ENCODE data around the gene ZEB1. TPM values are rescaled to one million over a fixed set of nuclear protein-coding genes. Genes with fewer than 3 reads are reported as not detected.
A peak's percentile ranks its signal among the peaks of the same experiment; 100 is the strongest.
"Not testable (repeated sequence)": the region's sequence is repeated elsewhere in the genome, so short reads cannot be mapped to it uniquely, and the experiment has no call there.

Gene ZEB1
- total RNA-seq, 2 experiments from 2014 or later, result 48.9 to 57.0 TPM

DNA sequence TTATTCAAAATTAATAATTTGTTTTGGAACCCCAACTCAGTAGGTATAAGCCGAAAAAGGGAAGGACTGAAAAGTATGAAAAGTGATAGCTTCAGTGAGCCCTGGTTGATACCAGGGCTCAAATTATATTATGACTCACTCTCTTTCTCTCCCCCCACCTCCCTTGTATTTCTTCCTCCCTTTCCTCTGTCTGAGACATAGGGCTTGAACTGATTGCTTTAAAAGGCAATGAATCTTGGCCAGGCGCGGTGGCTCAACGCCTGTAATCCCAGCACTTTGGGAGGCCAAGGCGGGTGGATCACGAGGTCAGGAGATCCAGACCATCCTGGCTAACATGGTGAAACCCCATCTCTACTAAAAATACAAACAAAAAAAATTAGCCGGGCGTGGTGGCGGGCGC, 108.3 kb downstream of the ZEB1 start:
- H3K4me1 Mint-ChIP-seq; H3K9me3 Mint-ChIP-seq (ENCODE audit: low read depth); H3K4me3 Mint-ChIP-seq; H3K27ac Mint-ChIP-seq; ATAC-seq; DNase-seq; H3K27me3 Mint-ChIP-seq; CTCF ChIA-PET: not testable (repeated sequence)
- peaks cover 25% of the 10 kb centered on the region for H3K36me3 Mint-ChIP-seq

DNA sequence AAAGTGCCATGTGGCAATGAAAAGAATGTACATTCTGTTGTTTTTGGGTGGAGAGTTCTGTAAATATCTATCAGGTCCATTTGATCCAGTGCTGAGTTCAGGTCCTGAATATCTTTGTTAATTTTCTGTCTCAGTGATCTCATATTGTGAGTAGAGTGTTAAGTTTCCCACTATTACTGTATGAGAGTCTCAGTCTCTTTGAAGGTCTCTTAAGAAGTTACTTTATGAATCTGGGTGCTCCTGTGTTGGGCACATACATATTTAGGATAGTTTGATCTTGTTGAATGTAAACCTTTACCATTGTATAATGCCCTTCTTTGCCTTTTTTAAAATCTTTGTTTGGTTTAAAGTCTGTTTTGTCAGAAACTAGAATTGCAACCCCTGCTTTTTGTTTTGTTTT, 109.5 kb downstream of the ZEB1 start:
- DNase-seq; H3K27me3 Mint-ChIP-seq; H3K27ac Mint-ChIP-seq; CTCF ChIA-PET; ATAC-seq; H3K4me3 Mint-ChIP-seq; H3K4me1 Mint-ChIP-seq; H3K9me3 Mint-ChIP-seq (ENCODE audit: low read depth): not testable (repeated sequence)
- peaks cover 28% of the 10 kb centered on the region for H3K36me3 Mint-ChIP-seq

DNA sequence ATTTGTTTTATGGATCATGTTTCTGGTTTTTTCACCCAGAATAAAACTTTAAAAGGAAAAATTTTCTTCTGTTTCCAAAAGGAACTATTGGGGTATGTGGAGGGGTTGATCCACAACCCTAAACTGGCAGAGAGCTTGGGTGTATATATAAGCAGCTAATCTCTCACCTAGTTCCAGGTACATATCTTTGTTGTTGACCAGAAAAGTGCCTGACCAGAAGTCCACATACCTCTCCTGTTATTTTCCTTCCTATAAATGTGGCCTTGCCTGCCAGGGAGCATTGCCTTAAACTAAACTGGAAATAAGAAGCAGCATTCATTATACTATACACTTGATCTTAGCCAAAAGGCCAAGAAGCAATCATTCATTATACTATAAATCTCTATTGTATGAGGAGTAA, 112.0 kb downstream of the ZEB1 start:
- no peak for ATAC-seq
- CTCF ChIA-PET, result no interaction called here

DNA sequence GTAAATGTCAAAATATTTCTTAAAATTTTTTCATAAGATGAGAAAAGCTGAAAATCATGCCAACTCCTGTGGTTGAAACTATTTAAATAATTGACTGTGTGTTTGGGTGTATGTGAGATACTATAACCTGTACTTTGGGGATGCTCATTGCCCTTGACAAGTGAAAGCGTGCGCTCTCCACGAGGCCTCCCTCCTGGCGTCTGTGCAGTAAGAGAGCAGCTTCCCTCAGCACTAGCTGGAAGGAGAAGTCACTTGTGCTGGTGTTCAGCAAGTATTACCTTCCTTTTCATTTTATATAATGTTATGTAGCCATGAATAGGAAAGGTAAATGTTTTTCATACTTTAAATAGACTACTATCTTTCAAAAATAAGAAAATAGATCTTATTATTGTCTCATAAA, 118.9 kb downstream of the ZEB1 start:
- CTCF ChIA-PET, result no interaction called here
- DNase-seq (no peak), ATAC-seq (no peak)
- H3K27me3 Mint-ChIP-seq, result no peaks in the 10 kb centered on the region
- no peak overlapping the region for H3K27ac Mint-ChIP-seq
- H3K9me3 Mint-ChIP-seq (ENCODE audit: low read depth), result peaks cover 18% of the 10 kb centered on the region
- H3K4me1 Mint-ChIP-seq, result no peaks in the 10 kb centered on the region
- H3K36me3 Mint-ChIP-seq, result peaks cover 30% of the 10 kb centered on the region
- no peak overlapping the region for H3K4me3 Mint-ChIP-seq

More for the DNA sequence above, 112.0 kb downstream of the ZEB1 start:
- no peak overlapping the region for H3K27ac Mint-ChIP-seq
- H3K4me1 Mint-ChIP-seq, result peaks cover 6% of the 10 kb centered on the region
- peaks cover 4% of the 10 kb centered on the region for H3K9me3 Mint-ChIP-seq (ENCODE audit: low read depth)
- H3K36me3 Mint-ChIP-seq, result peaks cover 36% of the 10 kb centered on the region
- no peak for DNase-seq
- no peak overlapping the region for H3K4me3 Mint-ChIP-seq
- no peaks in the 10 kb centered on the region for H3K27me3 Mint-ChIP-seq

DNA sequence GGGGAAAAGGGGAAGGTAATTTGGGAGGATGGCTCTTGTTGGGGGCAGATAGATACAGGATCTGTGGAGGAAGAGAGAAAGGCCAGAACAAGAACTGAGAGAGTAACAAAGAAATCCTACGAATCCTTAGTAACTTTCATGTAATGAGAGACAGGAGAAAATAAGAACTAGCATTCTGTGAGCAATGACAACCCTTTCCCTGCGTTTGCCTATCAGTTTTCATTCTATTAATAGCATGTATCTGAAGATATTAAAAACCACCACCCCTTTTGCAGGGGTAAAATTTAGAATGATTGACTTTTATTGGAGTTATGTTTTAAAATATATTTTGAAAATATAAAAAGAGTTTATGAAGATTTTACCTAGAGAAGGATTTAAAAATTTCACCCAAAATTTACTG, 132.8 kb downstream of the ZEB1 start:
- CTCF ChIA-PET, result no interaction called here
- H3K4me3 Mint-ChIP-seq, result no peak overlapping the region
- peaks cover 8% of the 10 kb centered on the region for H3K9me3 Mint-ChIP-seq (ENCODE audit: low read depth)
- H3K4me1 Mint-ChIP-seq, result peaks cover 2% of the 10 kb centered on the region
- H3K36me3 Mint-ChIP-seq, result peaks cover 38% of the 10 kb centered on the region
- DNase-seq (no peak), ATAC-seq (no peak)
- no peak overlapping the region for H3K27ac Mint-ChIP-seq
- H3K27me3 Mint-ChIP-seq, result no peaks in the 10 kb centered on the region

DNA sequence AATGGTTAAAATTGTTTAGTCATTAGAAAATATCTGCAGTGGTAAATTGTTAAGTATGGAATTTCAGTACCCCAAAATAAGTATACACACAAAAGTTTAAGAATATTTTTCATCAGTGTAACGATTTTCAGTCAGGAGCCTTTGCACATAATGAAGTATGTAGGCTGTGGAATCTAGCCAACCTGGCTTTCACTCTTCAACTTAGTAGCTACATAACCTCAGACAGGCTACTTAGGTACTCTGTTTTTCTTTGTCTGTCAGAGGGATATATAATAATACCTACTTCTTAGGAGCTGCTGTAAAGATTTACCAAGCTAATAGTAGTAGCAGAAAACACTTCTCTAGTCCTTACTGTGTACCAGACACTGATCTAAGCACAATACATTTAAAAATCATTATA, 137.5 kb downstream of the ZEB1 start:
- CTCF ChIA-PET, result no interaction called here
- Mint-ChIP-seq H3K27ac (no peak overlapping the region), H3K9me3 (ENCODE audit: low read depth) (peaks cover 8% of the 10 kb centered on the region), H3K4me1 (peaks cover 6% of the 10 kb centered on the region), H3K4me3 (no peak overlapping the region), H3K36me3 (peaks cover 33% of the 10 kb centered on the region), H3K27me3 (no peaks in the 10 kb centered on the region)
- DNase-seq, result no peak
- ATAC-seq, result no peak

DNA sequence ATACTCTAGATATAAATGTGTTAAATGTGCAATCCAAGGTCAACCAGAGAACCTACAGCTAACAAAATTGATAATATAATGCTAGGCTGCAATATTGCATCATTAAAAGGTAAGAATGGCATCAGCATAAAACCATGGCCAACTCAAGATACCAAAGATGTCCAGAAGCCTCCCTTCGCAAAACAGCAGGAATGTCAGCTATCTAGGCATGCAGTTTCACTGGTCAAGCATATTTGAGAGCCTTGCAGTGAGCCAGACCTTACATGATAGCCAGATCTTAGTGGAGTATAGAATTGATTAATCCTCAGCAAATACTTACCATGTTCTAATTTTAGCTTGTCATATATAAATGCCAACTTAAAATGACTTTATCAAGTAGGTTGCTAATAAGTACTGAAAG, 138.8 kb downstream of the ZEB1 start:
- H3K36me3 Mint-ChIP-seq, result peaks cover 40% of the 10 kb centered on the region
- H3K27ac Mint-ChIP-seq, result no peak overlapping the region
- no peak for DNase-seq
- no peak overlapping the region for H3K4me3 Mint-ChIP-seq
- peaks cover 4% of the 10 kb centered on the region for H3K4me1 Mint-ChIP-seq
- CTCF ChIA-PET, result interaction anchor here (1.2 kb wide), 1 partner anchor 44 kb away, joined by 4 read pairs; no protein-coding TSS in a partner anchor
- ATAC-seq, result no peak
- peaks cover 10% of the 10 kb centered on the region for H3K9me3 Mint-ChIP-seq (ENCODE audit: low read depth)
- no peaks in the 10 kb centered on the region for H3K27me3 Mint-ChIP-seq

DNA sequence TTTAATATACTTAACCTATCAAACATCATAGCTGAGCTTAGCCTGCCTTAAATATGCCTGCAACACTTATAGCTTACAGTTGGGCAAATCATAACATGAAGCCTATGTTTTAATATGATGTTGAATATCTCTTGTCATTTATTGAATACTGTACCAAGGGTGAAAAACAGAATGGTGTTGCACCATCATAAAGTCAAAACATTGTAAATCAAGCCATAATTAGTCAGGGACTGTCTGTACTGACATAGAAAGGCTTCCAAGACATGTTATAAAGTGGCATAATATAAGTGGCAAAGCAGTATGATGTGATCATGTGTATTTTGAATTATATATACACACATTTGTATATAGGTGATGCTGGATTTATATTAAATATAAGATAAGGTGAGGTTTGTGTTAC, 140.0 kb downstream of the ZEB1 start:
- peaks cover 40% of the 10 kb centered on the region for H3K36me3 Mint-ChIP-seq
- no peak overlapping the region for H3K4me3 Mint-ChIP-seq
- DNase-seq (no peak), ATAC-seq (no peak)
- H3K27me3 Mint-ChIP-seq, result no peaks in the 10 kb centered on the region
- H3K27ac Mint-ChIP-seq, result no peak overlapping the region
- peaks cover 4% of the 10 kb centered on the region for H3K4me1 Mint-ChIP-seq
- H3K9me3 Mint-ChIP-seq (ENCODE audit: low read depth), result peaks cover 16% of the 10 kb centered on the region
- CTCF ChIA-PET, result interaction anchor here (0.6 kb wide), 1 partner anchor 48 kb away, joined by 4 read pairs; no protein-coding TSS in a partner anchor

DNA sequence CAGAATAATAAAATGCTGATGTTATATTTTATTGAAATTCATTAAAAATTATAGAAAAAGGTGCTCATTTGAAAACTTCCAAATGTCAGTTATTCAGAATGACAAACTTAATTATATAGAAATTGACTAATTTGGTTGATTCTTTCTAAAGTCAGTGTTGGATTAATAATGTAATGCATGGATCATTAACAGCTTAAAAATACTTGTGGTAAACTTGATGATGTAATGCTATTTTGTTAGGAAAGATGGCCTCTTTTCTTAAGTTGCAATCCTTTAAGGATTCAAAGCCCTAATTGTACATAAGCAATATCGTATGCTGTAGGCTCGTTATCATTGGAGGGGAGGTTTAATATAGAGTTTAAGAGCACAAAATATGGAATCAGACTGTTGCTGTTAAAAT, 141.2 kb downstream of the ZEB1 start:
- CTCF ChIA-PET, result no interaction called here

DNA sequence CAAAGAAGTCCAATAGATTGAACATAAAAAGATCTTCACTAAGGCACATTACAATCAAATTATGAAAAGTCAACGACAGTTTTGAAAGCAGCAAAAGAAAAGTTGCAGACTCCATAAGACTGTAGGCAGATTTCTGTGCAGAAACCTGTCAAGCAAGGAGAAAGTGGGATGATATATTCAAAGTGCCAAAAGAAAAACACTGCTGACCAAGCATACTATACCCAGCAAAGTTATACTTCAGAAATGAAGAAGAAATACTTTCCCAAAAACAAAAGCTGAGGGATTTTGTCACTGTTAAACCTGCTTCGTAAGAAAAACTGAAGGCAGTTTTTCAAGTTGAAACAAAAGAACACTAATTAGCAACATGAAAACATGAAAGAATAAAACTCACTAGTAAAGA, 145.5 kb downstream of the ZEB1 start:
- H3K27me3 Mint-ChIP-seq, result no peaks in the 10 kb centered on the region
- peaks cover 78% of the 10 kb centered on the region for H3K36me3 Mint-ChIP-seq
- ATAC-seq (no peak), DNase-seq (no peak)
- H3K27ac Mint-ChIP-seq, result no peak overlapping the region
- CTCF ChIA-PET, result no interaction called here
- H3K9me3 Mint-ChIP-seq (ENCODE audit: low read depth), result peaks cover 29% of the 10 kb centered on the region
- H3K4me1 Mint-ChIP-seq, result no peaks in the 10 kb centered on the region
- no peak overlapping the region for H3K4me3 Mint-ChIP-seq

More for the DNA sequence above, 141.2 kb downstream of the ZEB1 start:
- Mint-ChIP-seq H3K27me3 (no peaks in the 10 kb centered on the region), H3K9me3 (ENCODE audit: low read depth) (peaks cover 16% of the 10 kb centered on the region), H3K36me3 (peaks cover 40% of the 10 kb centered on the region), H3K4me1 (peaks cover 4% of the 10 kb centered on the region), H3K27ac (no peak overlapping the region), H3K4me3 (no peak overlapping the region)
- DNase-seq (no peak), ATAC-seq (no peak)

DNA sequence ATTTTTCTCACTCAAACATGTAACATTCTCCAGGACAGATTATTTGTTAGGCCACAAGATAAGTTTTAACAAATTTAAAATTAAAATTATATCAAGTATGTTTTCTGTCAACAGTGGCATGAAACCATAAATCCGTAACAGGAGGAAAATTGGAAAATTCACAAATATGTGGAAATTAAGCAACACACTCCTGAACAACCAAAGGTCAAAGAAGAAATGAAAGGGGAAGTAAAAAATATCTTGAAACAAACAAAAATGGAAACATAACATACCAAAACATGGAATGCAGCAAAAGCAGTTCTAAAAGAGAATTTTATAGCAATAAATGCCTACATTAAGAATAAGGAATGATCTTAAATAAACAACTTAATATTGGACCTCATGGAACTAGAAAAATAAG, 147.3 kb downstream of the ZEB1 start:
- H3K27ac Mint-ChIP-seq, result no peak overlapping the region
- H3K4me1 Mint-ChIP-seq, result no peaks in the 10 kb centered on the region
- CTCF ChIA-PET, result no interaction called here
- peaks cover 71% of the 10 kb centered on the region for H3K36me3 Mint-ChIP-seq
- no peak overlapping the region for H3K4me3 Mint-ChIP-seq
- no peak for DNase-seq
- H3K27me3 Mint-ChIP-seq, result no peaks in the 10 kb centered on the region
- peaks cover 29% of the 10 kb centered on the region for H3K9me3 Mint-ChIP-seq (ENCODE audit: low read depth)
- no peak for ATAC-seq

DNA sequence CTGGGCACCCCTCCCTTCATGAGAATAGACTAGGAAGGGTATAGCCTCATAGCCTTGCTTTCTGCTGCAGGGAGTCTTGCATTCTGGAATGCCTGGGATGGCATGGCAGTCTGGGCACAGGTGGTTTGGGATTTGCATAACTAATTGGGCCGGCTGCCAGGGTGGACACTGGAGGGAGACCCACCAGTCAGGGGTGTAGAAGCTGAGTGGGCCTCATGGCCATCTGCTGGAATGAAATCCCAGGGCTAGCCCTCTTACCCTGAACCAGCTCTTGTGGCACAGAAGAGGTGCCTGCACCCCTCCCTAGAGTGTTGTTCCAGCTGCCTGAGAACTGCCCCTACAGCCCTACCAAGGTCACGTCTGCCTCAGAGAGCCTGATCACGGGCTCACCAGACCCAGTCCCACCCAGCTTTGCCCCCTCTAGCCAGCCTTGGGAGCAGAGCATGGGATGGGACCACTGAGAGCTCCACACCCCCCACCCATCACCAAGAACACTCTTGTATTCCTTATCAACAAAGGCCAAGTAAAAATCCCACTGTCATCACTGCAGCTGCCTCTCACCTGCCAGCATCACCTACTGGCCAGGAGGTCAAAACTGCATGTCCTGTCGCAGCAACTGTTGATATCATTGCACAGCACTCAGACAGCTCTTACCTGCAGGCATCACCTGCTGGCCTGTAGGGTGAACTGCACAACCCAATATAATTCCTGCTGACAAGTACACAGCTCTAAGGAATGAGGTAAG, 148.9 kb downstream of the ZEB1 start:
- H3K9me3 Mint-ChIP-seq (ENCODE audit: low read depth), result peaks cover 21% of the 10 kb centered on the region
- H3K27me3 Mint-ChIP-seq, result no peaks in the 10 kb centered on the region
- ATAC-seq, result no peak
- CTCF ChIA-PET, result no interaction called here
- DNase-seq, result peak; percentile 33
- H3K27ac Mint-ChIP-seq, result no peak overlapping the region
- H3K4me3 Mint-ChIP-seq, result no peak overlapping the region
- peaks cover 55% of the 10 kb centered on the region for H3K36me3 Mint-ChIP-seq
- no peaks in the 10 kb centered on the region for H3K4me1 Mint-ChIP-seq

DNA sequence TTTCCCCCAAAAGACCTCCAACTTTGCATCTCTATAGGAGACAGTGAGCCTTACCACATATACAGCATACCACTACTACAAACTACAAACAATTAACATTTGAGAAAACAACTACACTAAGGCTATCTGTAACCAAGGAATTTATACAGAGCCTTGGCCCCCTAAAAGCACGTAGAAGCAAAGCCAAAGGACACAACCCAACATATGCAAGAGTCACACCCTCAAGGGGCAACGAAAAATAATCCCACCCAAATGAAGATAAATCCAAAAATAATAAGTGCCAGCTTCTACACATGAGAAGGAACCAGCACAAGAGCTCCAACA, 149.5 kb downstream of the ZEB1 start:
- CTCF ChIA-PET, result no interaction called here
- Mint-ChIP-seq H3K4me3 (no peak overlapping the region), H3K27me3 (no peaks in the 10 kb centered on the region), H3K4me1 (no peaks in the 10 kb centered on the region), H3K27ac (no peak overlapping the region), H3K36me3 (peaks cover 50% of the 10 kb centered on the region), H3K9me3 (ENCODE audit: low read depth) (peaks cover 16% of the 10 kb centered on the region)
- ATAC-seq (no peak), DNase-seq (no peak)

DNA sequence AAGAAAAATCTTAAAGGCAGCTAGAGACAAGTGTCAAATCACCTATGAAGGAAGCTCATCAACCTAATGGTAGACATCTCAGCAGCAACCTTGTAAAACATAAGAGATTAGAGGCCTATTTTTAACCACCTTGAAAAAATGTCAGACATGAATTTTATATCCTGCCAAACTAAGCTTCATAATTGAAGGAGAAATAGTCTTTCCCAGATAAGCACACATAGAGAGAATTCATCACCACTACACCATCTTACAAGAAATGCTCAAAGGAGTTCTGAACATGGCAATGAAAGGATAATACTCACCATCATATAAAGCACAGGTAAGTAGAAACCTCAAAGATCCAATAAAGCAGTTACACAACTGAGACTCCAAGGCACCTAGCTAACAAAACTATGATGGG, 156.5 kb downstream of the ZEB1 start:
- no peak for DNase-seq
- peaks cover 21% of the 10 kb centered on the region for H3K36me3 Mint-ChIP-seq
- no peaks in the 10 kb centered on the region for H3K27me3 Mint-ChIP-seq
- CTCF ChIA-PET, result no interaction called here
- peaks cover 16% of the 10 kb centered on the region for H3K9me3 Mint-ChIP-seq (ENCODE audit: low read depth)
- no peak overlapping the region for H3K27ac Mint-ChIP-seq
- no peak overlapping the region for H3K4me3 Mint-ChIP-seq
- H3K4me1 Mint-ChIP-seq, result no peaks in the 10 kb centered on the region
- no peak for ATAC-seq

DNA sequence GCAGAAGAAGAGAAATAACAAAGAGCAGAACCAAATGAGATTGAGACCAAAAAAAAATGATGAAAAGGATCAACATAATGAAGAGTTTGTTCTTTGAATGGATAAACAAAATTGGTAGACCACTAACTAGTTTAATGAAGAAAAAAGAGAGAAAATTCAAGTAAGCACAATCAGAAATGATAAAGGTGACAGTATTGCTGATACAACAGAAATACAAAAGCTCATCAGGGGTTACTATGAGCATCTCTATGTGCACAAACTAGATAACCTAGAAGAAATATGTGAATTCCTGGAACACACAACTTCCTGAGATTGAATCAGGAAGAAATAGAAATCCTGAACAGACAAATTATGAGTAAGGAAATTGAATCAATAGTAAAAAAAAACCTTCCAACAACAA, 157.1 kb downstream of the ZEB1 start:
- Mint-ChIP-seq H3K27ac (no peak overlapping the region), H3K4me1 (no peaks in the 10 kb centered on the region), H3K9me3 (ENCODE audit: low read depth) (peaks cover 16% of the 10 kb centered on the region), H3K27me3 (no peaks in the 10 kb centered on the region), H3K4me3 (no peak overlapping the region), H3K36me3 (peaks cover 21% of the 10 kb centered on the region)
- DNase-seq (no peak), ATAC-seq (no peak)
- CTCF ChIA-PET, result no interaction called here

All from activated CD8-positive, alpha-beta memory T cell treated with anti-CD3 and anti-CD28 coated beads, Interleukin-2, amount 10 ng/mL, durations not matched to agents 7 days and 5 days (primary cell).